ENCODE measurements around the gene ADIPOQ.
"Not testable (repeated sequence)": the region's sequence is repeated elsewhere in the genome, so short reads cannot be mapped to it uniquely, and the experiment has no call there.

ADIPOQ gene

GRCh38 chr3:186866095-186866494 is 23.6 kb downstream of the ADIPOQ start:
- not testable (repeated sequence) for H3K27ac ChIP-seq, H3K4me3 ChIP-seq

- Histone ChIP-seq H3K27ac (peak overlapping the region in 2 of 21 experiments; percentile 10 to 15), H3K4me3 (no peak overlapping the region)
Measured at GRCh38 chr3:186869253-186870100, 27.0 kb downstream of the ADIPOQ start.

- Histone ChIP-seq H3K27ac (peak overlapping the region in 4 of 21 experiments; percentile 4 to 25 (median 14)), H3K4me3 (no peak overlapping the region)
Measured at GRCh38 chr3:186870421-186871201, 28.1 kb downstream of the ADIPOQ start.

GRCh38 chr3:186871403-186871924 is 29.0 kb downstream of the ADIPOQ start:
- H3K27ac ChIP-seq, result peak overlapping the region in 2 of 21 experiments; percentile 4 to 12
- no peak overlapping the region for H3K4me3 ChIP-seq

- H3K27ac ChIP-seq, H3K4me3 ChIP-seq: not testable (repeated sequence)
Measured at GRCh38 chr3:186873796-186874195, 31.3 kb downstream of the ADIPOQ start.

GRCh38 chr3:186874216-186874615 is 31.7 kb downstream of the ADIPOQ start:
- H3K4me3 ChIP-seq, H3K27ac ChIP-seq: not testable (repeated sequence)

GRCh38 chr3:186874841-186875240 is 32.3 kb downstream of the ADIPOQ start:
- H3K4me3 ChIP-seq, H3K27ac ChIP-seq: not testable (repeated sequence)

GRCh38 chr3:186875708-186876107 is 33.2 kb downstream of the ADIPOQ start:
- Histone ChIP-seq H3K4me3 (no peak overlapping the region), H3K27ac (no peak overlapping the region)

- Histone ChIP-seq H3K4me3 (no peak overlapping the region), H3K27ac (no peak overlapping the region)
Measured at GRCh38 chr3:186879781-186880180, 37.3 kb downstream of the ADIPOQ start.

GRCh38 chr3:186880406-186880805 is 37.9 kb downstream of the ADIPOQ start:
- Histone ChIP-seq H3K27ac (no peak overlapping the region), H3K4me3 (no peak overlapping the region)

GRCh38 chr3:186882150-186882524 is 39.6 kb downstream of the ADIPOQ start:
- no peak overlapping the region for H3K27ac ChIP-seq
- H3K4me3 ChIP-seq, result no peak overlapping the region

GRCh38 chr3:186882881-186883685 is 40.6 kb downstream of the ADIPOQ start:
- Histone ChIP-seq H3K4me3 (no peak overlapping the region), H3K27ac (no peak overlapping the region)

- no peak overlapping the region for H3K27ac ChIP-seq
- no peak overlapping the region for H3K4me3 ChIP-seq
Measured at GRCh38 chr3:186883686-186884058, 41.2 kb downstream of the ADIPOQ start.

GRCh38 chr3:186884868-186885267 is 42.4 kb downstream of the ADIPOQ start:
- H3K4me3 ChIP-seq, H3K27ac ChIP-seq: not testable (repeated sequence)

GRCh38 chr3:186886202-186886981 is 43.9 kb downstream of the ADIPOQ start:
- H3K4me3 ChIP-seq, result no peak overlapping the region
- no peak overlapping the region for H3K27ac ChIP-seq

- not testable (repeated sequence) for H3K27ac ChIP-seq, H3K4me3 ChIP-seq
Measured at GRCh38 chr3:186887507-186887938, 45.0 kb downstream of the ADIPOQ start.

GRCh38 chr3:186888569-186888968 is 46.1 kb downstream of the ADIPOQ start:
- Histone ChIP-seq H3K27ac (no peak overlapping the region), H3K4me3 (no peak overlapping the region)

- not testable (repeated sequence) for H3K4me3 ChIP-seq, H3K27ac ChIP-seq
Measured at GRCh38 chr3:186889698-186890097, 47.2 kb downstream of the ADIPOQ start.

- Histone ChIP-seq H3K27ac (no peak overlapping the region), H3K4me3 (no peak overlapping the region)
Measured at GRCh38 chr3:186890911-186891310, 48.4 kb downstream of the ADIPOQ start.
